ENCODE results near the gene LRRC9.

The LRRC9 gene

GRCh38 chr14:60101786-60102185, 181.8 kb downstream of the LRRC9 start:
- POLR2A ChIA-PET: no interaction called here
- TF ChIP-seq HOXA7 (CRISPR knock-in tag; IDR thresholded peaks at IDR 0.05; ENCODE audit: borderline replicate concordance) (no peak), ZNF114 (tag by site-specific recombination; IDR thresholded peaks at IDR 0.05) (no peak), SCRT2 (tag by site-specific recombination; IDR thresholded peaks at IDR 0.05) (peak; percentile 64), ZNF24 (tag by site-specific recombination; IDR thresholded peaks at IDR 0.05) (no peak), ZNF146 (tag by site-specific recombination; IDR thresholded peaks at IDR 0.05) (no peak), SCRT1 (tag by site-specific recombination; IDR thresholded peaks at IDR 0.05; ENCODE audit: borderline replicate concordance) (0 out of 2 replicates have a peak, but pooled peaks have one; percentile 31), ZBTB26 (tag by site-specific recombination; optimal IDR thresholded peaks at IDR 0.05) (no peak), ZBTB48 (tag by site-specific recombination; IDR thresholded peaks at IDR 0.05) (no peak), ZNF521 (tag by site-specific recombination; IDR thresholded peaks at IDR 0.05) (no peak), ZNF202 (tag by site-specific recombination; IDR thresholded peaks at IDR 0.05; ENCODE audit: borderline replicate concordance) (no peak), PRDM1 (tag by site-specific recombination; IDR thresholded peaks at IDR 0.05) (no peak), ZNF544 (tag by site-specific recombination; IDR thresholded peaks at IDR 0.05) (no peak)

GRCh38 chr14:60102389-60102788, 182.4 kb downstream of the LRRC9 start:
- no peak overlapping the region for H3K27ac ChIP-seq (ENCODE audit: extremely low read depth, low read depth, low read length)
- H3K36me3 ChIP-seq (ENCODE audit: control insufficient read depth in 2 of 2, insufficient read depth in 1 of 2, low read length in 2 of 2): peaks cover 4 to 8% of the 10 kb centered on the region in 2 experiments; a peak in 2 of 3 replicates
- TF ChIP-seq ATF2 (tag by site-specific recombination; IDR thresholded peaks at IDR 0.05; ENCODE audit: low read depth) (peak; percentile 62; the same call in 1 of the 2 replicates), ZNF114 (tag by site-specific recombination; IDR thresholded peaks at IDR 0.05) (no peak)
- CTCF ChIA-PET: no interaction called here
- POLR2A ChIA-PET: no interaction called here
- no peaks in the 10 kb centered on the region for H3K9me3 ChIP-seq (ENCODE audit: control insufficient read depth, insufficient read depth, low read depth, low read length)
- H3K4me1 ChIP-seq (ENCODE audit: control insufficient read depth, insufficient read depth, low read length): no peaks in the 10 kb centered on the region
- H3K4me3 ChIP-seq (ENCODE audit: low read depth, low read length): no peak overlapping the region

More at GRCh38 chr14:60101786-60102185, 181.8 kb downstream of the LRRC9 start:
- Histone ChIP-seq H3K4me1 (ENCODE audit: control insufficient read depth, insufficient read depth, low read length) (no peaks in the 10 kb centered on the region), H3K36me3 (ENCODE audit: control insufficient read depth in 2 of 2, insufficient read depth in 1 of 2, low read length in 2 of 2) (peaks cover 4 to 13% of the 10 kb centered on the region in 2 experiments; a peak in 2 of 3 replicates), H3K27ac (ENCODE audit: extremely low read depth, low read depth, low read length) (no peak overlapping the region), H3K9me3 (ENCODE audit: control insufficient read depth, insufficient read depth, low read depth, low read length) (no peaks in the 10 kb centered on the region), H3K4me3 (ENCODE audit: low read depth, low read length) (no peak overlapping the region)
- CTCF ChIA-PET: interaction anchor here (1.2 kb wide), 1 partner anchor 19 kb away, joined by 3 read pairs; no protein-coding TSS in a partner anchor

- Histone ChIP-seq H3K9me3 (ENCODE audit: control insufficient read depth, insufficient read depth, low read depth, low read length) (no peaks in the 10 kb centered on the region), H3K4me1 (ENCODE audit: control insufficient read depth, insufficient read depth, low read length) (no peaks in the 10 kb centered on the region), H3K36me3 (ENCODE audit: control insufficient read depth in 2 of 2, insufficient read depth in 1 of 2, low read length in 2 of 2) (peaks cover 6 to 23% of the 10 kb centered on the region in 2 experiments; a peak in 1 of 3 replicates), H3K27ac (ENCODE audit: extremely low read depth, low read depth, low read length) (no peak overlapping the region), H3K4me3 (ENCODE audit: low read depth, low read length) (no peak overlapping the region)
- POLR2A ChIA-PET: no interaction called here
- no peak for TF ChIP-seq ZNF791 (tag by site-specific recombination; IDR thresholded peaks at IDR 0.05)
- TF ChIP-seq TRIM28 (IDR thresholded peaks at IDR 0.05; ENCODE audit: borderline replicate concordance, low read length): no peak
- no peak for TF ChIP-seq ZNF530 (tag by site-specific recombination; IDR thresholded peaks at IDR 0.05; ENCODE audit: low read depth)
- TF ChIP-seq ZNF211 (tag by site-specific recombination; IDR thresholded peaks at IDR 0.05; ENCODE audit: low read depth): no peak
- no peak for TF ChIP-seq ZBTB6 (tag by site-specific recombination; IDR thresholded peaks at IDR 0.05)
- TF ChIP-seq ZNF830 (tag by site-specific recombination; IDR thresholded peaks at IDR 0.05; ENCODE audit: low read depth): no peak
- TF ChIP-seq ZNF24 (tag by site-specific recombination; IDR thresholded peaks at IDR 0.05): no peak
- CTCF ChIA-PET: no interaction called here
These were observed 186.4 kb downstream of the LRRC9 start for GRCh38 chr14:60106339-60106738.
